A549 (cell line): ENCODE results near the gene SORCS1.

ENCODE experiments used
- BHLHE40 ChIP-seq: IDR thresholded peaks from 2 replicates; pipeline ENCODE4 v1.6.1; 2012; ENCODE audit warnings: low read depth, low read length, inconsistent platforms
- CEBPB ChIP-seq, 2 experiments: fragments of >200 bp in 1 of 2; sonication (Bioruptor Twin) in 1 of 2; formaldehyde crosslinking in 1 of 2; IDR thresholded peaks; 2 replicates each; pipeline ENCODE4 v1.6.1; 2012 to 2016
- ESRRA ChIP-seq: fragments of 150-350 bp; IDR thresholded peaks from 2 replicates; pipeline ENCODE4 v1.6.1; 2014; ENCODE audit warnings: mild to moderate bottlenecking, low read length, borderline replicate concordance
- SMC3 ChIP-seq: fragments of >200 bp; sonication (Bioruptor Twin); formaldehyde crosslinking; IDR thresholded peaks from 3 replicates; pipeline ENCODE4 v1.6.1; 2018; ENCODE audit warnings: inconsistent platforms
- TF ChIP-seq, protein P1 (sequence below): fragments of >200 bp; sonication (Bioruptor Twin); formaldehyde crosslinking; IDR thresholded peaks from 3 replicates; pipeline ENCODE4 v1.5.1; 2016
- TF ChIP-seq, protein P2 (sequence below): fragments of 200-600 bp; sonication (generic); IDR thresholded peaks from 2 replicates; pipeline ENCODE4 v1.6.1; 2016; ENCODE audit warnings: antibody characterized with exemption, mild to moderate bottlenecking, moderate library complexity
- TF ChIP-seq, protein P3 (sequence below): IDR thresholded peaks from 2 replicates; pipeline ENCODE4 v1.6.1; 2012

DNA sequence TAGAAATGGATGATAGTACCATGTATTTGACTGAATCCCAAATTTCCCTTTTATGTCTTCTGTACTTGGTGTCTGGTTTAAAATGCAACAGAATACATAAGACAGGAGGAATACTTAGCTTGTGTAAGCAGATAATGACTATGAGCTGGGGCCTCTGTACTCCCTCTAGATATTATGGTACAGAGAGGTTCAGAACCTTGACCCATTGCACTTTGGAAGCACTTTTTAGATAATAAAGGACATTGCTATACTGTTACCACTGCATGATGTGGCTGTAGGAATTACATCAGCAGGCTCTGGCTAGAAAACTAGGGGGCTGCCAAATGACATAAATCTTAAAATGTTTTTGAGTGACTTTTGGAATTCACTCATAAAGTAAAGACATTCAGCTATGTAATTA, 526.6 kb downstream of the SORCS1 start:
- TF ChIP-seq, protein P1, sequence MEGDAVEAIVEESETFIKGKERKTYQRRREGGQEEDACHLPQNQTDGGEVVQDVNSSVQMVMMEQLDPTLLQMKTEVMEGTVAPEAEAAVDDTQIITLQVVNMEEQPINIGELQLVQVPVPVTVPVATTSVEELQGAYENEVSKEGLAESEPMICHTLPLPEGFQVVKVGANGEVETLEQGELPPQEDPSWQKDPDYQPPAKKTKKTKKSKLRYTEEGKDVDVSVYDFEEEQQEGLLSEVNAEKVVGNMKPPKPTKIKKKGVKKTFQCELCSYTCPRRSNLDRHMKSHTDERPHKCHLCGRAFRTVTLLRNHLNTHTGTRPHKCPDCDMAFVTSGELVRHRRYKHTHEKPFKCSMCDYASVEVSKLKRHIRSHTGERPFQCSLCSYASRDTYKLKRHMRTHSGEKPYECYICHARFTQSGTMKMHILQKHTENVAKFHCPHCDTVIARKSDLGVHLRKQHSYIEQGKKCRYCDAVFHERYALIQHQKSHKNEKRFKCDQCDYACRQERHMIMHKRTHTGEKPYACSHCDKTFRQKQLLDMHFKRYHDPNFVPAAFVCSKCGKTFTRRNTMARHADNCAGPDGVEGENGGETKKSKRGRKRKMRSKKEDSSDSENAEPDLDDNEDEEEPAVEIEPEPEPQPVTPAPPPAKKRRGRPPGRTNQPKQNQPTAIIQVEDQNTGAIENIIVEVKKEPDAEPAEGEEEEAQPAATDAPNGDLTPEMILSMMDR, result no peak
- TF ChIP-seq, protein P2, sequence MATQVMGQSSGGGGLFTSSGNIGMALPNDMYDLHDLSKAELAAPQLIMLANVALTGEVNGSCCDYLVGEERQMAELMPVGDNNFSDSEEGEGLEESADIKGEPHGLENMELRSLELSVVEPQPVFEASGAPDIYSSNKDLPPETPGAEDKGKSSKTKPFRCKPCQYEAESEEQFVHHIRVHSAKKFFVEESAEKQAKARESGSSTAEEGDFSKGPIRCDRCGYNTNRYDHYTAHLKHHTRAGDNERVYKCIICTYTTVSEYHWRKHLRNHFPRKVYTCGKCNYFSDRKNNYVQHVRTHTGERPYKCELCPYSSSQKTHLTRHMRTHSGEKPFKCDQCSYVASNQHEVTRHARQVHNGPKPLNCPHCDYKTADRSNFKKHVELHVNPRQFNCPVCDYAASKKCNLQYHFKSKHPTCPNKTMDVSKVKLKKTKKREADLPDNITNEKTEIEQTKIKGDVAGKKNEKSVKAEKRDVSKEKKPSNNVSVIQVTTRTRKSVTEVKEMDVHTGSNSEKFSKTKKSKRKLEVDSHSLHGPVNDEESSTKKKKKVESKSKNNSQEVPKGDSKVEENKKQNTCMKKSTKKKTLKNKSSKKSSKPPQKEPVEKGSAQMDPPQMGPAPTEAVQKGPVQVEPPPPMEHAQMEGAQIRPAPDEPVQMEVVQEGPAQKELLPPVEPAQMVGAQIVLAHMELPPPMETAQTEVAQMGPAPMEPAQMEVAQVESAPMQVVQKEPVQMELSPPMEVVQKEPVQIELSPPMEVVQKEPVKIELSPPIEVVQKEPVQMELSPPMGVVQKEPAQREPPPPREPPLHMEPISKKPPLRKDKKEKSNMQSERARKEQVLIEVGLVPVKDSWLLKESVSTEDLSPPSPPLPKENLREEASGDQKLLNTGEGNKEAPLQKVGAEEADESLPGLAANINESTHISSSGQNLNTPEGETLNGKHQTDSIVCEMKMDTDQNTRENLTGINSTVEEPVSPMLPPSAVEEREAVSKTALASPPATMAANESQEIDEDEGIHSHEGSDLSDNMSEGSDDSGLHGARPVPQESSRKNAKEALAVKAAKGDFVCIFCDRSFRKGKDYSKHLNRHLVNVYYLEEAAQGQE, result no peak
- TF ChIP-seq SMC3 (no peak), ESRRA (no peak), CEBPB (IDR thresholded peaks at IDR 0.05) (no peak), BHLHE40 (no peak)
- TF ChIP-seq, protein P3, sequence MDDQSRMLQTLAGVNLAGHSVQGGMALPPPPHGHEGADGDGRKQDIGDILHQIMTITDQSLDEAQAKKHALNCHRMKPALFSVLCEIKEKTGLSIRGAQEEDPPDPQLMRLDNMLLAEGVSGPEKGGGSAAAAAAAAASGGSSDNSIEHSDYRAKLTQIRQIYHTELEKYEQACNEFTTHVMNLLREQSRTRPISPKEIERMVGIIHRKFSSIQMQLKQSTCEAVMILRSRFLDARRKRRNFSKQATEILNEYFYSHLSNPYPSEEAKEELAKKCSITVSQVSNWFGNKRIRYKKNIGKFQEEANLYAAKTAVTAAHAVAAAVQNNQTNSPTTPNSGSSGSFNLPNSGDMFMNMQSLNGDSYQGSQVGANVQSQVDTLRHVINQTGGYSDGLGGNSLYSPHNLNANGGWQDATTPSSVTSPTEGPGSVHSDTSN, result no peak
